HT-29 (cell line): ENCODE data around the gene MTM1. TPM values are rescaled to one million over a fixed set of nuclear protein-coding genes. Genes with fewer than 3 reads are reported as not detected.

Experiments
- DNase-seq: peaks from one replicate; pipeline ENCODE4 v3.0.0-alpha.2; 2015; ENCODE audit warnings: low spot score
- total RNA-seq: library from RNA; depleted of rRNA; stranded (reverse); fragments of >200 nt; shearing (Covaris generic); gene quantifications from 2 replicates; pipeline ENCODE4 v1.2.3, GENCODE V29; 2014; rRNA removed

MTM1 gene
- total RNA-seq, 1 experiment from 2014 or later, result 11.9 TPM

- no peak for DNase-seq
These were observed 135.7 kb downstream of the MTM1 start for GRCh38 chrX:150704030-150704613.

GRCh38 chrX:150712619-150713018, 144.2 kb downstream of the MTM1 start:
- no peak for DNase-seq

GRCh38 chrX:150715184-150715583, 146.8 kb downstream of the MTM1 start:
- no peak for DNase-seq

GRCh38 chrX:150719621-150720020, 151.2 kb downstream of the MTM1 start:
- DNase-seq, result no peak

Other genes with a start within 250 kb of the MTM1 start
- gene MAMLD1, start 205.3 kb upstream of the MTM1 start, total RNA-seq, result 0.08 and 0.15 TPM in 2 replicates
- gene MTMR1, start 124.8 kb downstream of the MTM1 start, total RNA-seq, result 17.6 and 22.7 TPM in 2 replicates